IMR-90 (cell line): ENCODE measurements around the gene KLHL17.

Experiments used
- MAZ ChIP-seq: IDR thresholded peaks from 2 replicates; pipeline ENCODE4 v1.6.1; 2012; ENCODE audit warnings: low read depth, mild to moderate bottlenecking, low read length, improper control_type of control experiment, moderate library complexity, borderline replicate concordance
- POLR2A ChIP-seq: IDR thresholded peaks from 2 replicates; pipeline ENCODE4 v1.6.1; 2012; ENCODE audit warnings: mild to moderate bottlenecking, low read depth, low read length
- RAD21 ChIP-seq: IDR thresholded peaks from 2 replicates; pipeline ENCODE4 v1.6.1; 2012; ENCODE audit warnings: low read length, improper control_type of control experiment
- SMC3 ChIP-seq: fragments of 150-350 bp; IDR thresholded peaks from 2 replicates; pipeline ENCODE4 v1.6.1; 2016; ENCODE audit warnings: low read depth, mild to moderate bottlenecking, antibody characterized with exemption, low read length, moderate library complexity
- TF ChIP-seq, protein P1 (sequence below): conservative IDR thresholded peaks from 2 replicates; pipeline ENCODE4 v1.5.1; 2012; ENCODE audit warnings: mild to moderate bottlenecking, low read depth, low read length, improper control_type of control experiment

DNA sequence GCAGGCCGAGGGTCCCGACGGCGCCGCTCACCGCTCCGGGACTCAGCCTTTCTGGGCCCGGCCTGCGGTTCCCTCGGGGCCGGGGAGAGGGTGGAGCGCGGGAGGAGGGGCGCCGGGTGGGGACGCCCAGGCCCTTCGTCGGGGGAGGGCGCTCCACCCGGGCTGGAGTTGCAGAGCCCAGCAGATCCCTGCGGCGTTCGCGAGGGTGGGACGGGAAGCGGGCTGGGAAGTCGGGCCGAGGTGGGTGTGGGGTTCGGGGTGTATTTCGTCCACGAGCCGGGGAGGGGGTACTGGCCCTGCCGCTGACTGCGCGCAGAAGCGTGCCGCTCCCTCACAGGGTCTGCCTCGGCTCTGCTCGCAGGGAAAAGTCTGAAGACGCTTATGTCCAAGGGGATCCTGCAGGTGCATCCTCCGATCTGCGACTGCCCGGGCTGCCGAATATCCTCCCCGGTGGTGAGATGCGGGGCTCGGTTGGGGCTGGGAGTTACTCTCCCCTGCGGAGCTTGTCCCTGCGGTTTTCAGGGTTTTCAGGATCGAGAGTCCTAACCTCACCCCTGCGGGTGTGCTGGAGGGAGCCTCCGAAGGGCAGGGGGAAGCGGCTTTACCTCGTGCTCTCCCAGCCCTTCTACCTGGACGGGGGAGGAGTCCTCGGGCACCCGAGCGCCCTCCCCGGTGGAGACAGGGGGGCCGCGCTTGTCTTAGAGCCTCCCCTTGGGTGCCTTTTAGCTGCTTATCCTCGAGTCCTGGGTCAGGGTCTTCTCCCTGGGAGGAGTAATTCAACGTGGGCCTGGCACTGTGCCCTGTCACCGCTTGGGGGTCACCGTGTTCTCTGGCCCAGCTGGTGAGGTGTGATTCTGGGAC is 34.6 kb upstream of the KLHL17 start:
- TF ChIP-seq RAD21: no peak
- TF ChIP-seq SMC3: no peak
- TF ChIP-seq MAZ: no peak
- TF ChIP-seq, protein P1, sequence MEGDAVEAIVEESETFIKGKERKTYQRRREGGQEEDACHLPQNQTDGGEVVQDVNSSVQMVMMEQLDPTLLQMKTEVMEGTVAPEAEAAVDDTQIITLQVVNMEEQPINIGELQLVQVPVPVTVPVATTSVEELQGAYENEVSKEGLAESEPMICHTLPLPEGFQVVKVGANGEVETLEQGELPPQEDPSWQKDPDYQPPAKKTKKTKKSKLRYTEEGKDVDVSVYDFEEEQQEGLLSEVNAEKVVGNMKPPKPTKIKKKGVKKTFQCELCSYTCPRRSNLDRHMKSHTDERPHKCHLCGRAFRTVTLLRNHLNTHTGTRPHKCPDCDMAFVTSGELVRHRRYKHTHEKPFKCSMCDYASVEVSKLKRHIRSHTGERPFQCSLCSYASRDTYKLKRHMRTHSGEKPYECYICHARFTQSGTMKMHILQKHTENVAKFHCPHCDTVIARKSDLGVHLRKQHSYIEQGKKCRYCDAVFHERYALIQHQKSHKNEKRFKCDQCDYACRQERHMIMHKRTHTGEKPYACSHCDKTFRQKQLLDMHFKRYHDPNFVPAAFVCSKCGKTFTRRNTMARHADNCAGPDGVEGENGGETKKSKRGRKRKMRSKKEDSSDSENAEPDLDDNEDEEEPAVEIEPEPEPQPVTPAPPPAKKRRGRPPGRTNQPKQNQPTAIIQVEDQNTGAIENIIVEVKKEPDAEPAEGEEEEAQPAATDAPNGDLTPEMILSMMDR: no peak; the same call in 1 of the 2 replicates
- TF ChIP-seq POLR2A: no peak
